Mesenchymal stem cell (in vitro differentiated cells and primary cell): Measurements from ENCODE around the gene SCO2.
A peak's percentile ranks its signal among the peaks of the same experiment; 100 is the strongest.

Experiments used
- DNase-seq: peaks from one replicate; pipeline ENCODE4 v3.0.0-alpha.2; 2013
- H2AFZ ChIP-seq: one replicate; pipeline ENCODE4 v1.6.1; 2013; ENCODE audit warnings: low read depth, mild to moderate bottlenecking, control low read depth, inconsistent platforms, low read length, moderate library complexity
- H2AK5ac ChIP-seq: 2 replicates; pipeline ENCODE4 v1.6.1; 2013; ENCODE audit warnings: low read length, moderate library complexity, mild to moderate bottlenecking, inconsistent platforms; ENCODE audit not compliant: severe bottlenecking
- H2BK120ac ChIP-seq: one replicate; pipeline ENCODE4 v1.6.1; 2013; ENCODE audit warnings: low read depth, mild to moderate bottlenecking, inconsistent platforms, low read length, moderate library complexity
- H2BK12ac ChIP-seq, 2 experiments: one replicate each; pipeline ENCODE4 v1.6.1; 2013; ENCODE audit warnings: inconsistent platforms in 2 of 2, low read length in 2 of 2, mild to moderate bottlenecking in 2 of 2, moderate library complexity in 2 of 2, control low read depth in 1 of 2
- H2BK15ac ChIP-seq: one replicate; pipeline ENCODE4 v1.6.1; 2013; ENCODE audit warnings: mild to moderate bottlenecking, low read depth, inconsistent platforms; ENCODE audit not compliant: poor library complexity, severe bottlenecking
- H2BK5ac ChIP-seq: 2 replicates; pipeline ENCODE4 v1.6.1; 2013; ENCODE audit warnings: low read depth, mild to moderate bottlenecking, low read length, control low read depth, inconsistent platforms; ENCODE audit not compliant: poor library complexity, severe bottlenecking
- H3K14ac ChIP-seq, 2 experiments: one replicate each; pipeline ENCODE4 v1.6.1; 2013; ENCODE audit warnings: inconsistent platforms in 2 of 2, low read length in 2 of 2, control low read depth in 1 of 2, mild to moderate bottlenecking in 1 of 2, moderate library complexity in 1 of 2
- H3K18ac ChIP-seq, 2 experiments: one replicate each; pipeline ENCODE4 v1.6.1; 2013; ENCODE audit warnings: inconsistent platforms in 2 of 2, low read length in 2 of 2, control low read depth in 1 of 2, low read depth in 1 of 2, mild to moderate bottlenecking in 1 of 2
- H3K23ac ChIP-seq, 2 experiments: one replicate each; pipeline ENCODE4 v1.6.1; 2013; ENCODE audit warnings: inconsistent platforms in 2 of 2, low read length in 2 of 2, mild to moderate bottlenecking in 2 of 2, moderate library complexity in 2 of 2, control low read depth in 1 of 2
- H3K27ac ChIP-seq: 2 replicates; pipeline ENCODE4 v1.5.1; 2013; ENCODE audit warnings: mild to moderate bottlenecking, moderate library complexity, low read length, control low read depth, inconsistent platforms; ENCODE audit not compliant: poor library complexity, severe bottlenecking
- H3K27me3 ChIP-seq, 2 experiments: 2 replicates each; pipeline versions ENCODE4 v1.6.1 to v1.7.0; 2013; ENCODE audit warnings: low read length in 2 of 2, mild to moderate bottlenecking in 2 of 2, moderate library complexity in 2 of 2, control low read depth in 1 of 2, inconsistent platforms in 1 of 2; ENCODE audit not compliant: control insufficient read depth in 1 of 2, insufficient read depth in 1 of 2
- H3K36me3 ChIP-seq, 2 experiments: 2 replicates each; pipeline versions ENCODE4 v1.6.1 to v1.7.0; 2013; ENCODE audit warnings: low read length in 2 of 2, control low read depth in 1 of 2, inconsistent platforms in 1 of 2, low read depth in 1 of 2, mild to moderate bottlenecking in 1 of 2; ENCODE audit not compliant: insufficient read depth in 2 of 2, control insufficient read depth in 1 of 2
- H3K4ac ChIP-seq, 2 experiments: one replicate each; pipeline ENCODE4 v1.6.1; 2013; ENCODE audit warnings: inconsistent platforms in 2 of 2, low read length in 2 of 2, mild to moderate bottlenecking in 2 of 2, moderate library complexity in 2 of 2, control low read depth in 1 of 2, low read depth in 1 of 2
- H3K4me1 ChIP-seq: 2 replicates; pipeline ENCODE4 v1.6.1; 2013; ENCODE audit warnings: low read depth, low read length, control low read depth; ENCODE audit not compliant: control insufficient read depth, insufficient read depth
- H3K4me2 ChIP-seq: 2 replicates; pipeline ENCODE4 v1.6.1; 2013; ENCODE audit warnings: low read length, mild to moderate bottlenecking, inconsistent platforms; ENCODE audit not compliant: poor library complexity, severe bottlenecking
- H3K4me3 ChIP-seq, 2 experiments: 2 replicates each; pipeline versions ENCODE4 v1.5.1 to v1.7.0; 2013; ENCODE audit warnings: low read length in 2 of 2, mild to moderate bottlenecking in 2 of 2, control low read depth in 1 of 2, low read depth in 1 of 2; ENCODE audit not compliant: insufficient read depth in 1 of 2
- H3K79me1 ChIP-seq: replicated peaks from 2 replicates; pipeline ENCODE4 v1.6.1; 2013; ENCODE audit warnings: mild to moderate bottlenecking, control low read depth, low read length, inconsistent platforms; ENCODE audit not compliant: poor library complexity, severe bottlenecking
- H3K9ac ChIP-seq: 2 replicates; pipeline ENCODE4 v1.7.0; 2013; ENCODE audit warnings: mild to moderate bottlenecking, low read length, moderate library complexity
- H3K9me3 ChIP-seq: 2 replicates; pipeline ENCODE4 v1.7.0; 2013; ENCODE audit warnings: mild to moderate bottlenecking, low read length; ENCODE audit not compliant: control insufficient read depth
- H4K8ac ChIP-seq: one replicate; pipeline ENCODE4 v1.6.1; 2013; ENCODE audit warnings: inconsistent platforms, mild to moderate bottlenecking, low read length, moderate library complexity
- H4K91ac ChIP-seq: one replicate; pipeline ENCODE4 v1.6.1; 2013; ENCODE audit warnings: mild to moderate bottlenecking, low read length, inconsistent platforms
- WGBS: methylation state at CpG from one replicate; pipeline ENCODE4 v1.1.7; 2013; ENCODE audit warnings: mixed read lengths; 5-methylcytosine and 5-hydroxymethylcytosine counted together

The SCO2 gene

DNA sequence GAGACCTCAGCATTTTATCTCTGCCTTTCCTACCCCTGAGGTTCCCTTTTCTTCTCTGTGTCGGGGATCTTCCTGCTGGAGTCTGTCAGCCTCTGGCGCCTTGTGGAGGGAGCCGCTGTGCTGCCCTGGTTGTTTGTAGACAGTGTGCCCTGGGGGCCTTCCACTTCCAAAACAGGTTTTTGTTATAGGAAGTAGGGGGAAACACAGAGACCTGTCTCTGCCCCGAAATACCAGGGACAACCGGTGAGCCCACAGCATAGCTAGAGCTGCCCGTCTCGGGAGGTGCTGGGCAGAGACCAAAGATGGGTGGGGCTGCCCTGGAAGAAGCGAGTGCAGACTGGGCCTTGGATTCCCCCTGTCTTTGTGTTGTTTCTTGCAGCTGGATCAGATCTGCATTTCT is 9.3 kb downstream of the SCO2 start:
- no peak overlapping the region for H2AK5ac ChIP-seq
- WGBS: 96% methylated on average over 8 of the region's 8 CpGs
- H3K14ac ChIP-seq: no peak overlapping the region
- peaks cover 40 to 48% of the 10 kb centered on the region in 2 experiments for H3K36me3 ChIP-seq
- peaks cover 51% of the 10 kb centered on the region for H3K79me1 ChIP-seq
- H3K23ac ChIP-seq: no peak overlapping the region
- H3K4me2 ChIP-seq: no peak overlapping the region
- H3K27ac ChIP-seq: no peak overlapping the region
- no peak overlapping the region for H3K4me3 ChIP-seq
- DNase-seq: no peak
- no peak overlapping the region for H3K4ac ChIP-seq
- H3K9ac ChIP-seq: no peak overlapping the region
- no peak overlapping the region for H2BK5ac ChIP-seq
- no peak overlapping the region for H3K18ac ChIP-seq
- H2BK15ac ChIP-seq: no peak overlapping the region
- H2BK120ac ChIP-seq: no peak overlapping the region
- H4K91ac ChIP-seq: no peak overlapping the region
- no peaks in the 10 kb centered on the region for H3K9me3 ChIP-seq
- no peak overlapping the region for H4K8ac ChIP-seq
- H2AFZ ChIP-seq: no peak overlapping the region
- H3K4me1 ChIP-seq: peaks cover 4% of the 10 kb centered on the region
- no peaks in the 10 kb centered on the region for H3K27me3 ChIP-seq
- no peak overlapping the region for H2BK12ac ChIP-seq

DNA sequence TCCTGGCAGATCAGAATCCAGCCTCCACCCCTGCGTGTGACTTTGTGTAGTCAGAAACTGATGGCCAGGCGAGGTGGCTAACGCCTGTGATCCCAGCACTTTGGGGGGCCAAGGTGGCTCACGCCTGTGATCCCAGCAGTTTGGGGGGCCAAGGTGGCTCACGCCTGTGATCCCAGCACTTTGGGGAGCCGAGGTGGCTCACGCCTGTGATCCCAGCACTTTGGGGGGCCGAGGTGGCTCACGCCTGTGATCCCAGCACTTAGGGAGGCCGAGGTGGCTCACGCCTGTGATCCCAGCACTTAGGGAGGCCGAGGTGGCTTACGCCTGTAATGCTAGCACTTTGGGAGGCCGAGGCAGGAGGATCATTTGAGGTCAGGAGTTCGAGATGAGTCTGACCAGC is 12.2 kb downstream of the SCO2 start:
- H2BK15ac ChIP-seq: no peak overlapping the region
- no peak overlapping the region for H2AFZ ChIP-seq
- H3K9me3 ChIP-seq: no peaks in the 10 kb centered on the region
- H3K27ac ChIP-seq: no peak overlapping the region
- H3K14ac ChIP-seq: no peak overlapping the region
- no peak overlapping the region for H2BK12ac ChIP-seq
- no peak overlapping the region for H4K91ac ChIP-seq
- H3K36me3 ChIP-seq: peaks cover 24 to 30% of the 10 kb centered on the region in 2 experiments
- no peak overlapping the region for H2BK5ac ChIP-seq
- no peak overlapping the region for H2BK120ac ChIP-seq
- H3K4ac ChIP-seq: no peak overlapping the region
- DNase-seq: no peak
- H4K8ac ChIP-seq: no peak overlapping the region
- WGBS: over 99% methylated on average over 15 of the region's 15 CpGs
- peaks cover 45% of the 10 kb centered on the region for H3K79me1 ChIP-seq
- no peak overlapping the region for H2AK5ac ChIP-seq
- no peak overlapping the region for H3K9ac ChIP-seq
- H3K4me2 ChIP-seq: no peak overlapping the region
- no peak overlapping the region for H3K18ac ChIP-seq
- H3K4me3 ChIP-seq: no peak overlapping the region
- no peak overlapping the region for H3K23ac ChIP-seq
- peaks cover 4% of the 10 kb centered on the region for H3K4me1 ChIP-seq
- H3K27me3 ChIP-seq: no peaks in the 10 kb centered on the region

DNA sequence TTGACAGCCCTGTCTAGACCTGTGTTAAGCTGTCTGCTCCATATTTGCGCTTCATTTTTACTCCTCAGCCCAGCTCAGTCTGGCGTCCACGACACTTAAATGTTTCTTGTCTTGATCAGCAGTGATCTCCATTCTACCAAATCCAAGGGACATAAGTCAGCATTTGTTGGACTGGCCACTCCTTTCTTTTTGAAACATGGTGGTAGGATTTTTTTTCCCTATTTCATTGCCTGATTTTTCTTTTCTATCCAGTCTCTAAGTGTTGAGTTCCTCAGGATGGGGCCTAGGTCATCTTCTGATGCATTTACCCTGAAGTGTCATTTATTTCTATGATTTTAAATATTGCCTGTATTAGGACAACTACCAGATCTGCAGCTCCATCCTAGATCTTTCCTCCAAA is 16.5 kb downstream of the SCO2 start:
- H2AK5ac ChIP-seq: no peak overlapping the region

GRCh38 chr22:50507991-50508884 is 17.2 kb downstream of the SCO2 start, which contains the start of gene NCAPH2:
Gene NCAPH2 (plus strand): TSS chr22:50508224. CDS start chr22:50508338, 114 bp downstream.
- H3K18ac ChIP-seq: peak within 1 kb of the TSS; percentile 97
- H3K4me1 ChIP-seq: peaks cover 14% of the 10 kb centered on the region
- H3K4me3 ChIP-seq: peak within 1 kb of the TSS; percentile 99 to 100
- H4K8ac ChIP-seq: peak within 1 kb of the TSS; percentile 97
- H2AK5ac ChIP-seq: no peak within 1 kb of the TSS
- WGBS: under 1% methylated on average over 51 of the region's 76 CpGs
- peak within 1 kb of the TSS in 1 of 2 experiments; percentile 92 for H3K14ac ChIP-seq
- H3K4ac ChIP-seq: peak within 1 kb of the TSS in 1 of 2 experiments; percentile 80
- H2AFZ ChIP-seq: peak within 1 kb of the TSS; percentile 55
- H2BK120ac ChIP-seq: no peak within 1 kb of the TSS
- no peak within 1 kb of the TSS for H2BK12ac ChIP-seq
- H3K9ac ChIP-seq: peak within 1 kb of the TSS; percentile 97
- peaks cover 28% of the 10 kb centered on the region for H3K79me1 ChIP-seq
- H4K91ac ChIP-seq: peak within 1 kb of the TSS; percentile 95
- peak within 1 kb of the TSS; percentile 80 for H2BK15ac ChIP-seq
- H3K27ac ChIP-seq: peak within 1 kb of the TSS; percentile 60
- DNase-seq: peak; percentile 96
- H2BK5ac ChIP-seq: no peak within 1 kb of the TSS
- peak within 1 kb of the TSS; percentile 64 for H3K4me2 ChIP-seq
- peak within 1 kb of the TSS in 1 of 2 experiments; percentile 46 for H3K23ac ChIP-seq
- no peaks in the 10 kb centered on the region for H3K9me3 ChIP-seq
- H3K27me3 ChIP-seq: no peaks in the 10 kb centered on the region
- peaks cover 22 to 32% of the 10 kb centered on the region in 2 experiments for H3K36me3 ChIP-seq

More for the DNA sequence above, 16.5 kb downstream of the SCO2 start:
- Histone ChIP-seq H4K8ac (no peak overlapping the region), H3K36me3 (peaks cover 19 to 26% of the 10 kb centered on the region in 2 experiments), H2BK12ac (no peak overlapping the region), H3K4ac (peak overlapping the region in 1 of 2 experiments; percentile 11), H3K14ac (peak overlapping the region in 1 of 2 experiments; percentile 76), H3K4me1 (peaks cover 14% of the 10 kb centered on the region), H2AFZ (no peak overlapping the region), H3K18ac (no peak overlapping the region), H3K27ac (no peak overlapping the region), H3K27me3 (no peaks in the 10 kb centered on the region), H2BK120ac (no peak overlapping the region), H3K4me2 (peak overlapping the region; percentile 61), H3K79me1 (peaks cover 26% of the 10 kb centered on the region), H2BK15ac (no peak overlapping the region), H3K9ac (peak overlapping the region; percentile 84), H3K23ac (no peak overlapping the region), H3K4me3 (peak overlapping the region in 1 of 2 experiments; percentile 85), H4K91ac (no peak overlapping the region), H3K9me3 (no peaks in the 10 kb centered on the region), H2BK5ac (no peak overlapping the region)
- 42% methylated on average over 3 of the region's 3 CpGs for WGBS
- DNase-seq: no peak
